Superior temporal gyrus (tissue), 1 donor: ENCODE measurements around the gene THNSL1.

Experiments
- DNase-seq: peaks from one replicate; pipeline ENCODE4 v3.0.0-alpha.2; 2016; ENCODE audit errors: extremely low spot score

The THNSL1 gene

DNA sequence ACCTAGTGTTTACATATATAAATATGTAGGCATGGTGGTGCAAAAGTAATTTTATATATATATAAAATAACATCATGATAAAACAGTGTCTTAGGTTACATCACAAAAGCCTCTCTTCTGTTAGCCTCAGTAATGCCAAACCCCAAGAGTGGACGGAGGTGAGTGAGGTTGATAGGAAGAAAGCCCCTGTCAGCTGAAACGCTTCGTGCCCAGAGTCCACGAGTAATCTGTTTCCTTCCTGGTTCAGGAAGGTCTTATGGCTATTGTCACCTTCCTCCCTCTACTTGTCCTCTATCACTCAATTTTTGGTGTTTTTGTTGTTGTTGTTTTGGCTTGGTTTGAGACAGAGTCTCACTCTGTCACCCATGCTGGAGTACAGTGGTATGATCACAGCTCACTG is 41.5 kb downstream of the THNSL1 start:
- DNase-seq = no peak

DNA sequence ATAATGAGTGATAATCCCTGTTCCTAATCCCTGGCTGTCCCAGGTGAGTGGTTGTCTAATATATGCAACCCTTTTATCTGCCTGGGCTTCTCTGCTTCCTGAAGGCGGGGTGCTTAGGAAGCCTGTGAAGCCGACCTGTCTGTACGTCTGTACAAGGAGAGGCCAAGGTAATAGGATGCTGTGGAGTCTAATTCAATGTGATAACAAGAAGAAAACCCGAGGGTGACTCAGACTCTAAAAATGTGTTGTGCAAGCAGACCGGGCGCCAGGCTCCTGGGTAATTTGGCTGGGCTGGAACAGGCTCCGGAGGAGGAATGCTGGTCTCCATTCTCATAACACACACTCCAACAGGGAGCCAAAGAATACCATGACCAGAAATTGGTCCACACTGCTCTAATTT is 43.6 kb downstream of the THNSL1 start:
- no peak for DNase-seq

DNA sequence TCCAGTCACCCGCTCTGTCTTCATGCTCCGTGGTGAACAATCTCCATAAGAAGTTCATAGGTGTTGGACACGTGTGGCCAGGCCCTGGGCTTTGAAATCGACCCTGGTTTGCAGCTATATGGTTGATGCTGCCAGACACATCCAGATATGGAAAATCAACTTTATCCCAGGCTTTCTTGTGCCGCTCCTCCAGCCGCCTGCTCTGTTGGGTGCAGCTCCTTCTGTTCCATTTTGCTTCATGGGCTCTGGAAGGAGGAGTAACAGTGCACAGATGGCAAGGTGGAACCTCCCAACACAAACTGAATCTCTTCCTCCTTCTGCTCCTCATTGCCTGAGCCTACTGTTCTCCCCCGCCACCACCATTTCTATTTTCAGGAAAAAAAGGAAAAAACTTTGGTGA is 44.7 kb downstream of the THNSL1 start:
- no peak for DNase-seq

DNA sequence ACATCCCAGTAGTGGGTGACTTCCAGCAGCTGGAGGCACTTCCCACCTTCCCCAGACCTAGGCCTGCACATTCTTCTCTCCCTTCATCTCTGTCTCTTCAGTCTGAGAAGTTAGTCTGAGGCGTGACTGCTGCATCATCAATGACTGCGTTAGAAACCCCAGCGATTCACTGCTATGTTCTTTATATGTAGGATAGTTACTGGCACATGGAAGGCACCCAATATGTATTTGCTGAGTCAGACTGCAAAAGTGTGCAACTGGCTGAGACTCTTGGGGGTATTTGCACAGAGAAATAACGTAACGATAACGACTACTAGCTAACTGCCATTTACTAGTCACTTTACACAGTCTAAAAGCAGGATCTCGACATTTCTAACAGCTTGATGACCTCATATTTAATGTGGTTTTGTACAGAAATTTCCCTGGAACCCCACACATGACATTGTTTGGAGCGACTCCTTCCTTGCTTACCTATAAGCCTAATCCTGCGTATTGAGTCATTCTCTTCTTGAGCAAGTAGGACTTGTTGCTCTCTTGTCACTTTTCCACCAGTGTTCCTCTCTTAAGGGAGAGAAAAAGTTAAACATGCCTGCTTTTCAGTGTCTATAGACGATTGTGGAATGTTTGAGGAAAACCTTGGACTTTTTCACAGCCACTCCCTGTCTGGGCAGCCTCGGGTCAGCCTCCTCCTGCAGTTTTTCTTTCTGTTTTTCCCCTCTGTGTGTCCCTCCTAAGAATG is 45.5 kb downstream of the THNSL1 start:
- DNase-seq = no peak

DNA sequence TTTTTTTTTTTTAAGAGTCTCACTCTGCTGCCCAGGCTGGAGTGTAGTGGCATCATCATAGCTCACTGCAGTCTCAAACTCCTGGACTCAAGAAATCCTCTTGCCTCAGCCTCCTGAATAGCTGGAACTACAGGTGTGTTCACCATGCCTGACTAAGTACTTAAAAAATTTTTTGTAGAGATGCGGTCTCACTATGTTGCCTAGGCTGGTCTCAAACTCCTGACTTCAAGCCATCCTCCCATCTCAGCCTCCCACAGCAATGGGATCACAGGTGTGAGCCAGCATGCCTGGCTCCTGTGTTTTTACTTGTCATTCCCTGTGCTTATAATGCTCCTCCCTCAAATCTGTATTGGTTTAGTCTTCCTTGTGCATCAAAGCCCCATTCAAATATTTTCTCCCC is 46.7 kb downstream of the THNSL1 start:
- DNase-seq = no peak

DNA sequence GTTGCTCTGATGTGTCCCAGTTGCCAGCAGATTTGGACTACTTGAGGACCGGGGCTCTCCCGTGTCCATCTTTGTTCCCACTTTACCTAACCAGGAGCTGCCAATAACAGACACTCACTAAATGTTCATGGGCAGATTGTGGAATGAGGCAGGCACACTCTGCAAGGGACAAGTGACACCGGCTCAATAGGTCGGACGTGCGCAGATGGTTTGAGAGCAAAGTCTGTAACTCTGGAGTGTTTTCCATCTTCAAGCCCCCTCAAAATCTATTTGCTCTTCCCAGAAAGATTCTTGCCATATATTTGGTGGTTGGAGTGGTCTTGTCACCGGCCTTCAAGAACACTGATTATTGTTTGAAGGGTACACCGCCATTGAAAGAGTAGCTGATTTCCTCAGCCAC is 47.2 kb downstream of the THNSL1 start:
- DNase-seq = no peak

DNA sequence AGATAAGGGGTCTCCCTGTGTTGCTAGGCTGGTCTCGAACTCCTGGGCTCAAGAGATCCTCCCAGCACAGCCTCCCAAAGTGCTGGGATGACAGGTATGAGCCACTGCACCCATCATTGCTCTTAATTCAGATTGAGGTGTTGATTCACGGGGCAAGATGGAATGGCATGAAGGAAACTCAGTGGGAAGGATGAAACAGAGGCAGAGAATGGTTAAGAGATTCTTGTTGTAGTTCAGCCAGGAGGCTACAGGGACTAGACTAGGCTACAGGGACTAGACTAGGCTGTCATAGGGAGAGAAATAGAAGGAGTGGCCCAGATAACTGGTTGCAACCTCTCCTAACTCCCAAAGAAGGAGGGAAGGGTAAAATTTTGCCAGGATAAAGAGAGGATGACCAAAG is 48.0 kb downstream of the THNSL1 start:
- DNase-seq = no peak

DNA sequence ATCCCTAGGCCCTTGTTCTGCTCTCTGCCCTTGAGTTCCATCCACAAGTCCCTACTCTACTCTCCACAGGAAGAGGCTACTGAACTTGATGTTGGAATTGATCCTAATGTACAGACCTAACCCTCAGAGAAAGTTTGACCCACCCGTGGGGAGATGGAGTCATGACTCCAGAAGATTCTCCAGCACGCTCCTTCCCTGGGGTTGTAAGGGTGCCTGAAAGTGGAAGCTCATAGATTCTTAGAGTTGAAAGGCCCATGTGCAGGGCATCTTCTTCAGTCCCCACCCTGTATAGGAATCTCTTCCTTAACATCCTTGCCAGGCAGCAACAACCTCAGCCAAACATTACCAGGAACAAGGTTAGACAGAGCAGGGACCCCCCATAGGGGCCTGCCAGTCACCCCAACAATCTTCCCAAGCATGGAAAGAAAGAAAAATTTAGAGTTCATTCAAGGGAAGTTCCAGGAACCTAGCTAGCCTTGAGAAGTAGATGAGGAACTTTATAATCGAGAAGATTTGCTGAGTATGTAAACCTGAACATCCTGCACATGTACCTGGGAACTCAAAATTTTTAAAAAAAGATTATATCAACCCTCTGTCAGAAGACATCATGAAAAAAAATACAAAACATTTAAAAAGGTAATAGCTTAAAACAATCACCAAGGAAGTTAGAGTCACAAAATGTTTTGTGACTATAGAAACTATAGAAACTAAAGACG is 49.5 kb downstream of the THNSL1 start:
- no peak for DNase-seq

DNA sequence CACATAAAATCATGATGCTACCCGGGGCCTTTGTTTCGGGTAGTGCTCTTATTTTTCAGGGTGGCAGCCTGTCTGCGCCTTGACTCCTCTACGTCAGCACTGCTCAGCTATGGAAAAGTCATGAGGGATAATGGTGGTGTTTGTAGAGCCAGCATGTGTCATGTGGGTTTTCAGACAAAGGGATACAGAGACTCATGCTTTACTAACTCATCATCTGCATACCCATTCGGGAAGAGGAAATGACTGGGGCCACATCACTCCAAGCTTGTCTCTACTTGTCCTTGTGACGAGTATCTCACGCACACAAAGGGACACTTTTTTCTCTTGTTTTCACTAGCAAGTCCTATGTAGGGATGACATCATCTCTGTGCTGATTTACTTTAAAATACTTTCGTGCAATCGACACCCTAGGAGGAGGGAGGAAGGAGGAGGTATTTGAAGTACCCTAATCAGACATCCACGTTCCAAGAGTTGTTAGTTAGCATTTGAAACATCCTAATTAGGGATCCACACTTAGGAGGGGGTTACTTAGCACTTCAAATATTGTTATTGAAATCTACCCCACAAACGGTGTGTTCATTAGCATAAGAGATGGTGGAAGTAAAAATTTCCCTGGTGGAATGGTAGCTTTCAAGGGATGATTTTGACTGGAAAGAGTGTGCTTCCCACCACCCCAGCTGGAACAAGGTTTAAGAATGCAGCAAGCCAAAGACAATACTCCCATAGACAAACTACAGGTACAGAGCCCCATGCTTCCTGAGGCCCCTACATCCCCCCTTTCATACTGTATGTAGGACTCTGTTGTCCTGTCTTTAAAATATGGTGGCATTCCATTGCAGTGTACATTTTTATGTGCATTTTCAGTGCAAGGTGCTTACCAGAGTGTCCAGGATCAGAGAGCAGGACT is 52.0 kb downstream of the THNSL1 start:
- DNase-seq = peak; percentile 75

DNA sequence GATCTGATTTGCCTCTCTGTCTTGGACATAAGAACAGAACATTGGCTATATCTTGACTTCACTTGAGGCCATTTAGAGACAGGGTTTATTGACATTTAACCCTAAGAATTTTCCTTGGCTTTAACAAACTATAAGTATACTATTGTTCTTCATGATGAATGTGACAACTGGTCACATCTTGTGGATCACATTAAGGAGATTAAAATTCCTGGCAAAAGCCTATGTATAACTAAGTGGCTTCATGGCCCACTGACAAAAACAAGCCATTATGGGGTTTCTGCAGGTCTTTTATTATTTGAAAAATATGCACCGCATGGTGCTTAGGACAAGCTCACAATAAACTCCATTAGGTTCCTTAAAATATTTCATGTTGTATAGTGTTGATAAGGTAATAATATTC is 54.8 kb downstream of the THNSL1 start:
- DNase-seq = no peak

DNA sequence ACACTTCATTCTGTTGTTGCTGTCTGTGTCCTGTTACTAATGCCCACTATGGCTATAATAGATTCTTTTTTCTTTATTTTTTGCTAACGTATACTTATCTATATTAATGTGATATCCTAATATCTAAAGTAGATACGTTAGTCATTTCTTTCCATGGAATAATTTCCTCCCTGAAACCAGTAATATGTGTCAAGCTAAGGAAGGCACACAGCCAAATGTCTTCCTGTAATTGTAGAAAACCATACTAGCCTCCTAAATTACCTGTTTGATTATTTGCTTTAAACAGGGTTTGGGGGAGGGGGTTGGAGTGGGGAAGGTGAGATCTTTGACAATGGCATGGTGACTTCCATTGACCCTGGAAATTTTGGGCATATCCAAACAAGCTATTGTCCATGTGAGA is 56.4 kb downstream of the THNSL1 start:
- no peak for DNase-seq

DNA sequence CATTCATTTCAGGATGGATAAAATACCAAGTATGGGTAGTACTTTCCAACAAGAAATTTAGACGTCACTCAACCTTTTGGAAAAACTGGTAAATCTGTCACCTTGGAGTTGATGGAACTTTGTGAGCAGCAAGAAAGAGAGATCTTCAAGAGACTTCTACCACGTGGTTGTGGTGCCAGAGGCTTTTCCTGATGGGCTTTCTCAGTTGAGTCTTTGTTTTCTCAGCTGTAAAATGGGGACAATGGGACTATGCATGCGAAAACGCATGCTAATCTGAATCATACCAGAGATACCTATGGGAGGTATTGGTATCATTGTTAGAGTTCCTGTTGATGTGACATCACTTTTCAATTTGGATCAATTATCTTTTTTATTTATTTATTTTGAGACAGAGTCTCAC is 59.4 kb downstream of the THNSL1 start:
- DNase-seq = no peak
